Smooth muscle cell of the brain vasculature (primary cell): Measurements from ENCODE around the gene PITX3.
A peak's percentile ranks its signal among the peaks of the same experiment; 100 is the strongest.
"Not testable (repeated sequence)": the region's sequence is repeated elsewhere in the genome, so short reads cannot be mapped to it uniquely, and the experiment has no call there.

ENCODE experiments used
- DNase-seq: peaks from one replicate; pipeline ENCODE4 v3.0.0-alpha.2; 2012; ENCODE audit warnings: low read depth, low spot score

PITX3 gene

GRCh38 chr10:102255404-102255803 lies 14.1 kb upstream of the PITX3 start:
- no peak for DNase-seq

GRCh38 chr10:102254426-102254825 lies 13.1 kb upstream of the PITX3 start:
- no peak for DNase-seq

- DNase-seq = not testable (repeated sequence)
Observed at GRCh38 chr10:102252508-102252907, 11.2 kb upstream of the PITX3 start.

- no peak for DNase-seq
Observed at GRCh38 chr10:102247734-102248133, 6.4 kb upstream of the PITX3 start.

GRCh38 chr10:102246261-102246660 lies 4.9 kb upstream of the PITX3 start:
- no peak for DNase-seq

GRCh38 chr10:102245932-102246251 lies 4.6 kb upstream of the PITX3 start:
- DNase-seq = no peak

GRCh38 chr10:102245082-102245931 lies 4.0 kb upstream of the PITX3 start, which contains the start of gene GBF1:
Gene GBF1 (plus strand): TSS chr10:102245532. CDS start chr10:102258939, 13,407 bp downstream.
- peak; percentile 99 for DNase-seq

GRCh38 chr10:102243309-102243708 lies 2.0 kb upstream of the PITX3 start:
- DNase-seq = no peak

- no peak for DNase-seq
Observed at GRCh38 chr10:102242118-102242485, 790 bp upstream of the PITX3 start.

GRCh38 chr10:102241032-102241443 lies 274 bp downstream of the PITX3 start:
- no peak for DNase-seq

GRCh38 chr10:102240467-102241031 lies 763 bp downstream of the PITX3 start:
- DNase-seq = no peak

GRCh38 chr10:102237711-102238252 lies 3.5 kb downstream of the PITX3 start:
- DNase-seq = no peak

GRCh38 chr10:102236006-102236405 lies 5.3 kb downstream of the PITX3 start:
- DNase-seq = no peak

- DNase-seq = no peak
Observed at GRCh38 chr10:102235598-102235920, 5.8 kb downstream of the PITX3 start.

- DNase-seq = no peak
Observed at GRCh38 chr10:102234888-102235597, 6.3 kb downstream of the PITX3 start.

- no peak for DNase-seq
Observed at GRCh38 chr10:102233997-102234396, 7.3 kb downstream of the PITX3 start.

- DNase-seq = no peak
Observed at GRCh38 chr10:102231357-102232318, 9.7 kb downstream of the PITX3 start.

GRCh38 chr10:102230861-102231356 lies 10.4 kb downstream of the PITX3 start:
- DNase-seq = no peak

- peak; percentile 26 for DNase-seq
Observed at GRCh38 chr10:102230264-102230860, 10.9 kb downstream of the PITX3 start.

GRCh38 chr10:102229810-102230263 lies 11.5 kb downstream of the PITX3 start:
- DNase-seq = peak; percentile 51

- no peak for DNase-seq
Observed at GRCh38 chr10:102227050-102227449, 14.3 kb downstream of the PITX3 start.
